Tongue (tissue), 2 donors: ENCODE measurements around the gene NKX1-2. TPM values are rescaled to one million over a fixed set of nuclear protein-coding genes. Genes with fewer than 3 reads are reported as not detected.

Source experiments
- DNase-seq: peaks from one replicate; pipeline ENCODE4 v3.0.0-alpha.2; 2015
- total RNA-seq: library from RNA; depleted of rRNA; stranded (reverse); fragments of >200 nt; gene quantifications from one replicate; pipeline ENCODE4 v1.2.3, GENCODE V29; 2014

NKX1-2 gene
- total RNA-seq, 1 donor from 2014 or later: not detected

DNA sequence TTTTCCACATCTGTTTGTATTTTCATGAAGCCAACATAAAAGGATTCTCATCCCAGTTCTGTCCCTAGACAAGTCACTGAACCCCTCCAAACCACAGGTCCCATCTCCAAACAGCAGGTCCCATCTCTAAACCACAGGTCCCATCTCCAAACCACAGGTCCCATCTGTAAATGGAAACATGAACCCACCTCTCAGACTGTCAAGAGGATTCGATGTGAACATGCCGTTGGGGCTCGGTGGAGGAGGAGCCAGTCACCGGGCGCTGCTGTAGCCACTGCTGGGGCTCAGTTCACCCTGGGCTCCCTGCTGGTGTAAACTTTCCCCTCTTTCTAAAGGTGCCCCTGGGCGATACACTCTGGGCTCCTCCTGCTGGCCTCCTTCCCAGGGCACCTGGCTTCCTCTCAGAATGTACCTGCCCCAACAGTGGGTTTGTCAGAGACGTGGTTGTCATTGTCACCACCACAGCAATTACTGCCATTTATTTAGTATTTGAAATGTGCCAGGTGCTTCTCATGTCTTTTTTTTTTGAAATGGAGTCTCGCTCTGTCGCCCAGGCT is 24.8 kb upstream of the NKX1-2 start:
- DNase-seq: no peak

DNA sequence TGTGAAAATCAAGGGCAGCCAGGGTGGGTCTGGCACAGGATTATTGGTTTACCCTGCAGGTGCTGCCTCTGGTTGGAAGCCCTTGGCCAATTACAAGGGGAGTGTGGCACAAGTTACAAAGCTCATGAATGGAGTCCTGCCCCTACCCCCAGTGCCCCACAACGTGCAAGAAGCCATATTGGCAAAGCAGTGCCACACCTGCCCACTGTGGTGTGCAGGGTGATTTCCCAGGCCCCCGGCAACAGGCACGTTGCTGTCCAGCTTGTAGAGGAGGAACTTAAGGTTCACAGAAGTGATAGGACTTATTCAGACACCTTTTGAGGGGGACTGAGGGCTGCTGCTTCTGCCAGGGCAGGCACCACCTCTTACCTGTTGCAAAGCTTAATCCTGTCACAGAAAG is 23.2 kb upstream of the NKX1-2 start:
- DNase-seq: no peak

DNA sequence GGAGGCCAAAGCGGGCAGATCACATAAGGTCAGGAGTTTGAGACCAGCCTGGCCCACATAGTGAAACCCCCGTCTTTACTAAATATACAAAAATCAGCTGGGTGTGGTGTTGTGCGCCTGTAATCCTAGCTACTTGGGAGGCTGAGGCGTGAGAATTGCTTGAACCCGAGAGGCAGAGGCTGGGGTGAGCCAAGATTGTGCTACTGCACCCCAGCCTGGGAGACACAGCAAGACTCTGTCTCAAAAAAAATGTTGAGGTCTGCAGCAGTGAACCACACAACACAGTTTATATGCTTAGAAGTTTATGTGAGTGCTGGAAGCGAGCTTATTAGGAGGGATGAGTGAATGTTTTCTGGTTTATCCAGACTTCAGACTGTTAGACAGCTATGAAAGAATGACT is 22.2 kb upstream of the NKX1-2 start:
- DNase-seq: no peak

DNA sequence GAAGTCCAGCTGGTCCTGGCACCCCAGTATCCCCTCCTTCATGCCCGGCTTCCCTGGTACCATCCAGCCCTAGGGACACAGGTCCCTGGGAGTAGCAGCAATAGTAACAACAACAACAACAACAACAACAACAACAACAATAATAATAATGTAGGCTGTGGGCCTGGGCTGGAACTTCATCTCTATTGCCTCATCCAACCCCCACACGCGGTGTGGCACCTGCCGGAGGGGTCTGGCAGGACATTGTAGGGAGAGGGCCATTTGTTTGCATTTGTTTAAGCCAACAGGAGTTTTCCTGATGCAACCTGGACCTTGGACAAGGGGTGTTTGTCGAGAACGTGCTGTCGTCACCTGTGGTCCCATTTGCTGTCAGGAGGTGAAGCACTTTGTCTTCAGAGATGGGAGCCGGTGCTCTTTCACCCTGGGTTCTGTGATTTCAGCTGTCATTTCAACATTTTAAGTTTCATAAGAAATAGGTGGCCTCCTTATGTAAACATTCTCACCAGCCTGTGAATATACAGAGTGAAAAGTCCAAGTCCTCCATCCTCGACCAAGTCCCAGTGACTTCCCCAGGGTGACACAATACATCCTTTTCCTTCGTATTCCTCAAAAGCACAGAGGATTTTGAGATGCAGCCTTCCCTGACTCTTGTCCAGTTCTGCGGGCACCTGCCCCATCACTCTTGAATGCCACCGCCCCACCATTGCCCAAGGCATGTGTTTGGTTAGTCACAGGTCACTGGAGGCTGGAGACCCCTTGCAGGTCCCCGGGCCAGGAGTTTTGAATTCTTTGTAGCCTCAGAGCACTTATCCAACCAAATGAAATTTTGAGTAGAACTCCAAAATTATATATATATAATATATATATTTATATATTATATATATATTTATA is 21.0 kb upstream of the NKX1-2 start:
- peak; percentile 32 for DNase-seq

DNA sequence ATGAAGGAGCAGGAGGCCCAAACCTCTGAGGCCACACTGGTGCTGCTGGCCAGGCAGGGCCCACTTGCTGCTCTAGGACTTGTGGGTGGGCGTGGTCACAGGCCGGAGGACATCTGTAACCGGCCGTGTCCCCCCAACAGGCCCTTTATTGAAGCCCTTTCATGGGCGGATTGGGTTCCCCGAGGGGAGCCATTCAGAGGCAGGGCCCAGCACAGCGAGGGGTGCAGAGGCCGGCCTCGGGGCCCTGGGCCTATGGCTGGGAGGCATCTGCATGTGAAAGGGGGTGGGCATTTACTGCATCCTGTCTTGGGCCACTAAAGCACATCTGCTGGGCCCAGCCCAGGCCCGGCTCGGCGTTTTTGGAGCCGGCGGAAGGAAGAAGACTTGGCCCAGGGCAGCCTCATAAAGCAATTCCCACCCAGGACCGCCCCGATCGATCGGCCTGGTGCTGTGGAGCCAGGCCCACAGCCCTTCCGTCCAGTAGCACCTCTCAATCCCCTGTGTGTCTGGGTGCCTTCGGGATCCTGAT is 20.2 kb upstream of the NKX1-2 start:
- no peak for DNase-seq

DNA sequence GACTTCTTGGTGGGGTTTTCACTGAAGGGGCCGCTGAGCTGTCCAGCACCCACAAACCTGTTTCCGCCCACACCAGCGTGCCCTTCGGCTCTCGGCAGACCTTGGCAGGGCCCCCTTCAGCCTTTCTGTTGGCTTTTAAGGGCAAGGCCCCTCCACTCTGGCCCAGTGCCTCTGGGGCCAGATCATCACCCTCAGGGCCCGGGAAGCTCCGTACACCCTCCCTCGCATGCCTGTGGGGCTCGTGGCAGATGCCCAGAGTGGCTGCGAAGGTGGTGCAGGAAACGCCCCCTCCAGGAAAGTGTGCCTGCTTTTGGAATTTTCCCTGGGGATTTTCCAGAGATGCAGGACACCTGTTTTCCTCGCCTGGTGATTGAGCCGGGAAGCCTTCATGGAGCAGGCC is 18.8 kb upstream of the NKX1-2 start:
- DNase-seq: no peak

DNA sequence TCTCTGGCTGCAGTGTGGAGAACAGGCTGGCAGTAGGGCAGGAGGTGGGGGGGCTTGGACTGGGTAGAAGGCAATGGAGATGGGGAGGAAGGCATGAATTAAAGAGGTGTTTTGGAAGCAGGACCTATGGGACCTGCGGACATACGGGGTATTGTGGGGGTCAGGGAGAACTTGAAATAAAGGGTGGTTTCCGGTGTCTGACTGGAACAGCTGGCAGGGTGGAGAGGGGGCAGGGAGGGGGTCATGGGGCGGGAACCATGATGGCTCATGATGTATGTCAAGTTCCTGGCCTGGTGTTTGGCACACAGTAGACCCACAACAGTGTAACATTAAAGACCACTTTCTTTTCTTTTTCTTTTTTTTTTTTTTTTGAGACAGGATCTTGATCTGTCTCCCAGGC is 17.3 kb upstream of the NKX1-2 start:
- DNase-seq: no peak

DNA sequence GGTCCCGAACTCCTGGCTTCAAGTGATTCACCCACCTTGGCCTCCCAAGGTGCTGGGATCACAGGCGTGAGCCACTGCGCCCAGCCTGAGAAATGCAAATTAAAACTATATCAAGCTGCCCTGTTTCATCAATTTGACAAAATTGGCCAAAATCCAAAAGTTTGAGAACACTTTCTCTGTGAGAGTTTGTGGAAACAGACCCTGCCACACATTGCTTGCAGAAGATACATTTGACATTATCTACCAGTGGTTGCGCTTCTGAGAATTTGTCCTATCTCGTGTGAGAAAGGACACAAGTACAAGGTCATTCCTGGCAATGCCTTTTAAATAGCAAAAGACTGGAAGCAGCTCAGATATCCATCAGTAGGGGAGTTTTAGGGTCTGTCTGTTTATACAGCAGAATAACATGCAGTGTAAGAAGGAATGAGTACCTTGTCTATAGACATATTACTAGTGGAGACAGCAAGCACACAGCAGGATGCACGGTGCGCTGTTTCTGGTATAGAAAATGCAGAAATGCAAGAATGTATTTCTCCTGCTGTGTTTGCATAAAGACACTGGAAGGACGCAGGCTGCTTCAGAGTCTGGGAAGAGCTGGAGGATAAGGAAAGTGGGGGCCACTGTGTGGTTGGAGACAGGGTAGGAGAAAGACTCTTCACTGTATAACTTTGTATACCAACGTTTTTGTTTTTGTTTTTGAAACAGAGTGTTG is 16.1 kb upstream of the NKX1-2 start:
- no peak for DNase-seq

DNA sequence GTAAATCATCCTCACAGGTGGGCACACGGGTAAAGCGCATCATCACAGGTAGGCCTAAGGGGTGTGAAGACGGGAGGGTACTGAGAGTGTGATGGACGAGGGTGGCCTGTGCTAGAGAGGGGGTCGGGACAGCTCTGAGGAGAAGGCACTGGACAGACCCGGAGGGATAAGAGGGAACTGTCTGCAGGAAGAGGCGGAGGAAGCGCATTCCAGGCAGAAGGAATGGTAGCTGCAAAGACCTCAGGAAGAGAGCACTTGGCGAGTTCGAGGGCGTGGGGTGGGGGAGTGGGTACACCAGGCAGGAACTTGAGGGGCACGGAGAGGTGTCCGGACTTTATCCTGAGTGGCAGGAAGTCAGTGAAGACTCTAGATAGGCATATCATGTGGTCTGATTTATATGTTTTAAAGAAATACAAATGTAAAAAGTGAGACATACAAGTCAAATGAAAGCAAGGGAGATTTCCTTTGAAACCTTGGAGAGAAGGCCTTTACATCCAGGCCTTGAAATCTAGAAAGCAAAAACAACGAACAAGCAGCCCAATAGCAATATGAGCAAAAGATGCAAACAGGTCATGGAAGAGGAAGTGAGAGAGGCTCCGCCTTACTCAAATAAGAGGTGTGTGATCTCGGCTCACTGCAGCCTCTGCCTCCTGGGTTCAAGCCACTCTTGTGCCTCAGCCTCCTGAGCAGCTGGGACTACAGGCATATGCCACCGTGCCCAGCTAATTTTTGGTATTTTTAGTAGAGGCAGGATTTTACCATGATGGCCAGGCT is 15.4 kb upstream of the NKX1-2 start:
- no peak for DNase-seq

DNA sequence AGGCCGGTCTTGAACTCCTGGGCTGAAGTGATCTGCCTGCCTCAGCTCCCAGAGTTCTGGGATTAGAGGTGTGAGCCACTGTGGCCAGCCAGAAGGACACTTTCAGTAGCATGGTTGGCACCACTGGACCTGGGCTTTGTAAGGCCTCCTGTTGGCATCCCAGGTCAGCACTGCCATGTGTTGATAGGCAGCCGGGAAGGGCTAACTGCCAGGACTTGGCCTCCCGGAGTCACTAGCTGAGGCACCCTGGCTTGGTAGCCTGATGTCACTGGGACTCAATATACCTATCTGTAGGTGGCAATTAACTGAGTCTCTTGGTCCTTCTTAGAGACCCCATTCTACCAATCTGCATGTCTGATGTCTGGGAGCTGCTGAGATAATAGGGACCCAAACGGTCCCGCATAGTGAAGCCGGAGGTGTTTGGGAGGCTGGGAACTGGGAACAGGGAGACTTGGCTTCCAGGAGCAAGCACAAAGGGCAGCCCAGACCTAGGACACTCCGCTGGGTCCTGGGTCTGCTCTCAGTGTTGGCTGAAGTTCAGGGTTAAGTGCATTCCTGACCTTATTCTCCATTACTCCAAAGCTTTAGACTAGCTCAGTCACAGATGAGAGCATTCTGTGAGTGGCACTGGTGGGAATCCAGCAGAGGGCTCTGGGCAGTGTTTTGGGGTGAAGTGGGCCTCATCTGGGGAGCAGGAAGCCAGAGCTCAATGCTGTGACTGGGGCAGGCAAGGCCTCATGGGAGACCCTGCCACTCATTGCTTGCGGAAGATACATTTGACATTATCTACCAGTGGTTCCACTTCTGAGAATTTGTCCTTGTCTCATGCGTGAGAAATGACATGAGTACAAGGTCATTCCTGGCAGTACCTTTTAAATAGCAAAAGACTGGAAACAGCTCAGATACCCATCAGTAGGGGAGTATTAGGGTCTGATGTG is 14.5 kb upstream of the NKX1-2 start:
- DNase-seq: no peak

DNA sequence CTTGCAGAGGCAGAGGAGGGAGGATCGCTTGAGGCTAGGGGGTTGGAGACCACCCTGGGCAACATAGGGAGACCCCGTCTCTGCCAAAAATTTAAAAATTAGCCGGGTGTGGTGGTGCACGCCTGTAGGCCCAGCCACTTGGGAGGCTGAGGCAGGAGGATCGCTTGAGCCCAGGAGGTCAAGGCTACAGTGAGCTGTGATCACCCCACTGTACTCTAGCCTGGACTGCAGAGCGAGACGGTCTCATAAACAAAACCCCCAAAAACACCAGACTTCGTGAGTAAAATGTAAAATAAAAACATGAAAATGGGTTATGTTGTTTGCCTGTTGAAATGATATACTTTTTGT is 12.5 kb upstream of the NKX1-2 start:
- no peak for DNase-seq

DNA sequence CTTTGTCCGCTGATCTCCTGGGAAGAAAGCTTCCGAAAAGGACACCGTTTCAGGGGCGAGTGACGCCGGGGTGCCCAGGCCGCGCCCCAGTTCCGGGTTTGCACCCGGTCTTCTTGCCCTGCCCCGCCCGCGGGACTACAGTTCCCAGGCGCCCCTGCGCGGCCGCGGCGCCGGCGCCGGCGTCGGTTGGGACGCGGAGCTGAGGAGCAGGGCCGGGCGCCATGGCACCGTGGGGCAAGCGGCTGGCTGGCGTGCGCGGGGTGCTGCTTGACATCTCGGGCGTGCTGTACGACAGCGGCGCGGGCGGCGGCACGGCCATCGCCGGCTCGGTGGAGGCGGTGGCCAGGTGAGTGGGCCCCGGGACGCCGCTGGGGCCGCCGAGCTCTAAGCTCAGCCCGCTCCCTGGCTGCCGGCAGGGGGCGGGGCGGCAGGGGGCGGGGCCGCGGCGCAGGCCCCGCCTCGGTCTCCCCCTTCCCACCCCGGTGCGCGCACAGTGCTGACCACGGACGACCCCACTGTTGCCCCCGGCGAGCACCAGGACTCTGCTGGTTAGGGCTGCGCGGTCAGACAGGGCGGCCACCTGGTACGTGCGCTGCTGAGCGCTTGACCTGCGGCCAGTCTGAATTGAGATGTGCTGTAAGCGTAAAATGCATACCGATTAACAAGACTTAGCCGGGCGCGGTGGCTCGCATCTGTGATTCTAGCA is 12.0 kb upstream of the NKX1-2 start, which contains the start of gene LHPP:
Gene LHPP, plus strand, starts transcription at position 182 of the 706 bp plus-strand sequence. Its CDS starts 40 bp downstream, at position 222.
- peak; percentile 89 for DNase-seq

DNA sequence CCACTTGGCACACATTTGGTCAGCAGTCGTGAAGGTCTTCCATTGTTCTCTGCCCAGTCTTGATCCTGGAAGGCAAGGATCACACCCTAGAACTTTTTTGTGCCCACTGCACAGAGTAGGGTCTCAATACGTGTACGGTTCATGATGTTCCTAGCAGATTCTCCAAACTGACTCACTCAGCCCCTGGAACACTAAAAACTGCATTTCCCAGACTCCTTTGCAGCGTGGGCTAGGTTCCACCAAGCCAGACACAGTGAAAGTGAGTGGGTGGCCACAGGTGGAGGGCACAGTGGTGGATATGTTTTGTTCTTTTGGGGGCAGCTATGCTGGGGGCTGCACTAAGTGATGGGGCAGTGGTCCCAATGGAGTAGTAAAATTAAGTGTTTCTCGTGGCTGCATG is 10.3 kb upstream of the NKX1-2 start:
- no peak for DNase-seq

DNA sequence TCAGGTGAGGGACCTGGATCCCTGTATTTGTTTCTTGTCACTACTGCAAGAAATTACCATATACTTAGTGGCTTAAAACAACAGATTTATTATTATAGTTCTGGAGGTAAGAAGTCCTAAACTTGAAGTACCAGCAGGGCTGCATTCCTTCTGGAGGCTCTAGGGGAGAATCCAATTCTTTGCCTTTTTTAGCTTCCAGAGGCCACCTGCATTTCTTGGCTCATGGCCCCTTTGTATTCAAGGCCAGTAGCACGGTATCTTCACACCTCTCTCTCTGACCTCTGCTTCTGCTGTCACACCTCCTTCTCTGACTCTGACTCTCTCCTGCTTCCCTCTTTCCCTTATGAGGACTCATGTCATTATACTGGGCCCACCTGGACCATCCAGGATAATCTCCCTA is 9.6 kb upstream of the NKX1-2 start:
- DNase-seq: no peak

DNA sequence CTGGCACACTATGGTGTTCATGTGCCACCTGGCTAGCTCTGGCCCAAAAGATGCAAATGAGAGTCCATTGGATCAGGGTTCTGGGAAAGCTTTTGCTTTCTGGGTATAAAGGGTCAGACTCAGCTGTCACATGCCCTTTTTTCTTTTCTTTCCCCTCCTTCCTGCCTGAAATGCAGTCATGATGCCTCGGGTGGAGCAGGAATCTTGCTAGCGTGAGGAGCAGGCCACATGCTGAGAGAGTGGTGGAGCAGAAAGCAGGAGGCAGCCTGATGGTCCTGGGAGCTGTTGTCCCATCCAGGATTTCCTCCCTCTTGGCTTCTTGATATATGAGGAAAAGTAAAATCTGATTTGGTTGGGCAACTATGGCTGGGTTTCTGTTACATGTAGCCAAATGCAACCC is 9.1 kb upstream of the NKX1-2 start:
- DNase-seq: no peak

DNA sequence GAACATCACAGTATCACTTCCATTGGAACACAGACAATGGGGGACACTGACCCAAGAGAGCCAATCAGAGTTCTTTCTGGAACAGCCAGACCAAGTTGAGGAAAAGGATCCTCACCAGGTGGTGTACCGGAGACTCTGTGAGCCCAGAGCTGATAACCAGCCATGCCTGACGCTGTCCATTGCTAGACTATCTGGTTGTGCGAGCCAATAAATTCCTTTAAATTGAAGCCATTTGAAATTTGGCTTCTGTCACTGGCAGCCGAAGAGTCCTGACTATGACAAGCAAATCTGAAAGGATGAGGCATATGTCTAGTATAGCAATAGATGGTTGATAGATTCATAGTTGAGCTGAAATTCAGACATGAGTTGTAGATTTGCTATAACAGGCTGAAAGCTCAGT is 8.6 kb upstream of the NKX1-2 start:
- no peak for DNase-seq

DNA sequence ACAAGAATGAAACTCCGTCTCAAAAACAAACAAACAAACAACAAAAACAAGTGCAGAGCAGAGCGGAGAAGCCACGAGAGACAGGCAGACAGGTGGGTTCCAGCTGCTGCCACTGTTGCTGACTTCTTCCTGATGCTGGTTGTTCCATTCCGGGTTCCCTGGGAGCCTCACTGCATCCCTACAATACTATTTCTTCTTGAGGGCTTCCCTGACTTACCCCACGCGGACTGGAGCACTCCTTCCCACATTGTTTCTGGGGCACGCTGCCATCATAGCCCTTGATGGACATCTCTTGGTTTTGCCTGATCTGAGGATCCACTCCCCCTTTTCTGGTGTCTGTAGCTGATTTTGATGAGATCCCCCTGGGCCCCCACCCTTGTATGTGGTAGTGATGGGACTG is 5.6 kb upstream of the NKX1-2 start:
- no peak for DNase-seq

DNA sequence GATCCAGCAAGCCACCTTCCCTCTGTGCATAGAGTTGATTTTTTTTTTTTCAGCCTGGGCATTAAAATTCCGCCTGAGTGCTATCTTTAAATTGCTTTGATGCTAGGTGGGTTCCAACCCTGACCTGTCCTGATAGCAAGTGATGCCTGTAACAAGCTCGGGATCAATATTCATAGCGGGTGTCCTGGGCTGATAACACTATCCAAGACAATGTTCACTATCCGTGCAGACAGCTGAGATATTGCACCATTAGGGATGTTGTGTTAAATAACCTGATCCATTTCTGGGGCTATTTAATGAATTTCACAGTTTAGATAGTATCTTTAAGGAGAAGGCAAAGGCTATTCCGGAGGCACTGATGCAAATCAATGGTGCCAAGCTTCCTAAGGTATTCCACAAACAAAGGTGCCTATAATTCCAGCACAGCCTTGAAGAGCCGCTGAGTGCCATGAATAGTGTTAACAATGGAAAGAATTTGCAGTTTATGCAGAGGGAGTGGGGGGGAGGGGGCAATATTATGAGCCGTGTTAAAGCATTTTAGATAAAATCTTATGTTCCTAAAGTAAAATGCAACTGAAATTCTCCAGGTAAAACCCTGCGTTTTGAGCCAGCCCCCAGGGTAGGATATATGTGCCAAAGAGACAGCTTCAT is 4.2 kb upstream of the NKX1-2 start:
- no peak for DNase-seq

DNA sequence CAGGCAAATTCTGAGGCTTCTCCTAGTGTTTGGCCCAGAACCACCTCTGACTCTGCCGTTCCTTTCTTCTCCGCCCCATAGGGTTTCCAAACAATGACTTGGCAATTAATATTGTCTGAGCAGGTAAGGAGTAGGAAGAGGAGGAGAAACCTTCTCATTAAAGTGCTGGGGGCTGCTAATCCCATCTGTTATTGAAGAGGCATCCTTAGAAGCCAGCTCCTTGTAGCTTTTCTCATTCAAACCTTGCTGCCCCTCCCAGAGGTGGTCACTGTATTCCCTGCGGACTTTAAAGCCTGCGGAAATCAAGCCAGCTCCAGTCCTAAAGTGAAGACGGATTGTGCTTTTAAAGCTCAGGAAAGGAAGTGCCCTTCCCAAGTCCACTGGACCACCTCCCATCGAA is 1.4 kb upstream of the NKX1-2 start:
- DNase-seq: no peak

DNA sequence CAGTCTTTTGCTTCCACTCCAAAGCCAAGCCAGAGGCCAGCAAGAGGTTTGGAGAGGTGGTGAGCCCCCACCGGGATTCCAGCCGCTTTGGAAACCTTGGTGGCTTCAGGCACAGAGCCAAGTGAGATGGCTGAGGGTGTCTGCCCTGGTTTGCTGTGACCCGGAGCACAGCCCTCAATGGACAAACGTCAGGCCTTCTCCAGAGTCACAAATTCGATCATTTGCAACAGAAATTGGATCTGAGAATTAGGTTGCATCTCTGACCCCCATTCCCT is 885 bp upstream of the NKX1-2 start:
- no peak for DNase-seq
